ENCODE results near the gene CRY2.
A peak's percentile ranks its signal among the peaks of the same experiment; 100 is the strongest.
"Not testable (repeated sequence)": the region's sequence is repeated elsewhere in the genome, so short reads cannot be mapped to it uniquely, and the experiment has no call there.

The CRY2 gene

DNA sequence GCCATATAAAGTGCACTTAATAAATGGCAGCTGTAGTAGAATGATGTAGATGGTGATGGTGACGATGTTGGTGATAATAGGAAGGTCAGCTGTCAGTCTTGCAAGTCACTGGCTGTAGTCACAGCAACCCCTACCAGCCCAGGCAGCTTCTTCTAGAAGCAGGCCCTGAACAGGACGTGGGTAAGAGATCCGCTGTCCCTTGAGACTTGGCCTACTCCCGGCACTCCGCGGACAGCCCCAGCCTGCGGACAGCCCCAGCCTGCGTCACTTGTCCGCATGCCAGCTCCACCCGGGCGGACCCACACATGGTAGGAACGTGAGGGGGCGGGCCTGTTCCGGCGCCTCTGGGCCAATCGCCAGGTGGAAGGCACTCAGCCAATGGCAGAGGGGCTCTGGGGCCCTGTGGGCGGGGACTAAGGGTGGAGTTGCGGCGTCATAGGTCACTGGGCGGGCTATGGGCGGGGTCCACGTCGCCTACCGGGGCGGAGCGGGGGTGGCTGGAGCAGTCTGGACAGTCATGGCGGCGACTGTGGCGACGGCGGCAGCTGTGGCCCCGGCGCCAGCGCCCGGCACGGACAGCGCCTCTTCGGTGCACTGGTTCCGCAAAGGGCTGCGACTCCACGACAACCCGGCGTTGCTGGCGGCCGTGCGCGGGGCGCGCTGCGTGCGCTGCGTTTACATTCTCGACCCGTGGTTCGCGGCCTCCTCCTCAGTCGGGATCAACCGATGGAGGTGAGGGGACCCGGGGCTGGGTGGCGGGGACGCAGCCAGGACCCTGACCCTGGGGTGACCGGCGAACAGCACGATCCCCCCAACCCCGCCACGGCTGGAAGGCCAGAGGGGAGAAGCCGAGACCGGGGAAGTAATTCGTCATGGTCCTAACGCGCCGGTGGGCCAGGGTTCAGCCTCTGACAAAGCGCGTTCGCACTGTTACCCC, at the start of gene CRY2:
Gene CRY2 (plus strand): TSS at position 502 of the 937 bp plus-strand sequence. CDS start 16 bp downstream, at position 518.
- DNase-seq (ENCODE audit: low spot score), result peak; percentile 100

DNA sequence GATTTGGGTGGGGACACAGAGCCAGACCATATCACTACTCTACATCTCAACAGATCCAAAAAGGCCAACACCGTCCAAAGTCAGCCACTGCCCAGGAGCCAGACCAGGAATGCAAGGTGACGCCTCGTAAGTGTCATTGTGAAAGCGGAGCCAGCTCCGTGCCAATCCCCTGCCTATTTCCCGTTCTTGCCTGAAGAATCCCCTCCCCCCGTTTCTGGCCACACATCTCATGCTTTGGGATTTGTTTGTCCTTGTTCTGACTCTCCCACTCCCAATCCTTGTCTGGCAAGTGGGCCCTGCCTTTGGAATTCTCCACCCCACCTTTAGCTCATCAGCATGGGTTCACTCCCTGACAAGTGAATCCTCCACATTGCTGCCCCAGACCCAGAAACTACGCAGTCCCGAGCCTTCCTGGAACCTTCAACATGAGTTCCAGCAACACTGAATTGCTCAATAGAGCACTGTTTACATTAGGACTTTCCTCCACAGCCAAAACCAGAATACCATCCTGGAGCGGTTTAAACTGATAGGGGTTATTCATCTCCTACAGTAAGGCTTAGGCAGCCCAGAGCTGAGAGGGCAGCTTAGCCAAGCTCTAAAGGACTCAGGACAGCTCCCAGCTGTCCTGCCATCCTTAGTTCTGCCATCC, 48.4 kb upstream of the CRY2 start:
- DNase-seq (ENCODE audit: low spot score), result no peak

DNA sequence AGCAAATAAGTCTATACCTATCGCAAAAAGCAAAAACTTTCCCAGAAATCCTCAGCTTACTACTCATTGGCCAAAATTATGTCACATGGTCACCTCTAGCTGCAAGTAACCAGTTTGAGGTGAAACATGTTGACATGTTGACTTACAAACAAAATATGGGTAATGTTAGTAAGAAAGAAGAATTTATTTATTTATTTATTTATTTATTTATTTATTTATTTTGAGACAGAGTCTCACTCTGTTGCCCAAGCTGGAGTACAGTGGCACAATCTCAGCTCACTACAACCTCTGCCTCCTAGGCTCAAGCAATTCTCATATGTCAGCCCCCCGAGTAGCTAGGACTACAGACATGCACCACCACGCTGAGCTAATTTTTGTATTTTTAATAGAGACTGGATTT, 47.7 kb upstream of the CRY2 start:
- DNase-seq (ENCODE audit: low spot score), result no peak

DNA sequence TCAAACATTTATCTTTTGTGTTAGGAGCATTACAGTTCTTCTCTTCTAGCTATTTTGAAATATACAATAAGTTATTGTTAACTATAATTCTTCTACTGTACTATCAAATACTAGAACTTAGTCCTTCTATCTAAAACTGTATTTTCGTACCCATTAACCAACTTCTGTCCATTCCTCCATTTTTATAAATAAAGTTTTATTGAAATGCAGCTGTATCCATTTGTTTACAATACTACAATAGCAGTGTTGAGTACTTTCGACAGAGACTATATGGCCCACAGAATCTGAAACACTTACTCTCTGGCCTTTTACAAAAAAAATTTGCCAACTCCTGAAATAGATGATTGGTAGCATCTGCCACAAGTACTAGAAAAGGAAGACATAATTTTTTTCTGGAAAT, 47.0 kb upstream of the CRY2 start:
- DNase-seq (ENCODE audit: low spot score), result no peak

DNA sequence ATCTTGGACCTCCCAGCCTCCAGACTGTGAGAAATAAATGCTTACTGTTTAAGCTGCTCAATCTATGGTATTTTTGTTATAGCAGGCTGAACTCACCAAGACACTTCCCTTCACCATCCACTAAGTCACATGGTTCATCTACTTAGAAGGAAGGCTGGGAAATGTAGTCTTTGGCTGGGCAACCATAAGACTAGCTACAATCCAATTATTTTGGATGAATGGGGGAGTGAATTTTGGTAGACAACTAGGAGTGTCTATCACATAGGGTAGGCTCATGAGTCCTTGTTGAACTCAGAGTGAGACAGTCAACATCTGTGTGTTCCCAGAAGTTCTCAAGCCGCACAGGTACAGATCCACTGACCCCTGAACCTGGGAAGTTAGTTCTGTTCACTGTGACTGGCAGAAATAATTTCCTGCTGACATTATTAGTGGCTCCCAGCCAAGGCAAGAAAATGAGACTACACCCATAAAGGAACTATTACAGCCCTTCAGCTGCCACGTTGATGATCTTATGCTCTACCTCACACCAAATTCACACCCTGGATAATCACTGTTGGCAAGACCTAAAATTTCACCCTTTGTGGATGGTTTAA, 45.5 kb upstream of the CRY2 start:
- DNase-seq (ENCODE audit: low spot score), result peak; percentile 34

DNA sequence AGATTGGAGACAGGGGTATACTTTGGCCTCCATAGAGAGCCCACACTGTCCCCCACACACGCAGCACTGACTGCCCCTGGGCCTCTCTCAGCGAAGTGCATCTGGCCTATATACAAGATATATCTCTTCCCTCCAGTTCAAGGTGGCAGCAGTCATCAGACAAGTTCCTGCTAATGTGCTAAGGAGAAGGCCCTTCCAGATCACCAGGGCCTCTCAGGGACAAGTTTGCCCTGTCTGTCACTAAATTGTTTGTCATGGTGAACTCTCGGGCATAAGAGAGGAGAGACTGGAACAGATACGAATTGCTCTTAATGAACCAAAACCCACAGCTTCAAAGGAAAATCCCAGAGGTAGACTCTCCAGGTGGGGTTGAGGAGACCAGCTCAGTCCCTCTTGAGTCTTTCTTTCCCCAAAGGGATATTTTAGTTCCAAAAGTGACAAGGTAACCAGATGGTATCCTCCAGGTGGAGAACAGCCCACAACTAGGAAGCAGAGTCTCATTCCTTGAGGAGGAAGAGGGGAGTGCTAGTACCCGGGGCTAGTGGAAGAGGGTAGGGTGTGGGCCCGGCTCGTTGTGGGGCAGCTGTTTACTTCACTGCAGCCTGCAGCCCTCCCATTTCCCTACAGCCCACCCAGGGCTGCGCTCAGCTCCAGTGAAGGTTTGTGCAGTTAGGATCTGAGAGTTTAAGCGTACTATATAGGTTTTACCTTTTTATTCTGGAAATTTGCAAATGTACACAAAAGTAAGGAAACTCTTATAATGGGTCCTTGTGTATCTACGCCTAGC, 44.6 kb upstream of the CRY2 start:
- no peak for DNase-seq (ENCODE audit: low spot score)

DNA sequence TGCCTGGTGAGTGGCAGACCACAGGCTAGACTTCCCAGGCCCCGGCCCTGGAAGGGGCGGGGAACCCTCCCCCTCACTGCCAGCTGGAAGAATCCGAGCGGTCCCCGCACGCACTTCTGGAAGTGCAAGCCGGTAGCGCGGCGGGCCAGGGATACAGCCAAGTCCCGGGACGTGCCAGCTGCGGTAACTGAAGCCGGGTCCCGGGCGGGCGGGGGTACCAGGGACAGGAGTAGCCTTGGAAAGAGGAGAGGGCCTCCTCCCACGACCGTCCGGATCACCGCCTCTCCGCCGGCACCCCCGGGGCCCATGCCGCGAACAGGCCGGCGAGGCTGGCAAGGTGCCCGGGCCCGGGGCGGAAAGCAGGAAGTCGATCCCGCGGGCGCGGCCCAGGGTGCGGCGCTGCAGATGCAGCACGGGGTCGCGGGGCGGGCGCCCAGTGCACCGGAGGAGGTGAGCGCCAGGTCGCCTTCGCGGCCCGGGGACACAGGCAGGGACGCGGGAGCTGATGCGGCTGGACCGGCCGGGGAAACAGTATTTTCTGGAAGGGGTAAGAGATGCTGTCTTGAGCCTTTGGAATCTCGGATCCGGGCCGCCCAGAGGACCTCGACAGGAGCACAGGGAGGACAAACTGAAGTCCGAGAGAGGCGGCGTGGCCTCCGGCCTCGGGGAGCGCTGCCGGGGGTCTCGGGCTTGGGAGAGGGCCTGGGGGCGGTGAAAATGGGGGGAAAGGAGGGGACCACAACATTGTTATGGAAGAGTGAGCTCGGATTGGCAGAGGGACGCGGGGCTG, 43.1 kb upstream of the CRY2 start:
- DNase-seq (ENCODE audit: low spot score), result peak; percentile 60

DNA sequence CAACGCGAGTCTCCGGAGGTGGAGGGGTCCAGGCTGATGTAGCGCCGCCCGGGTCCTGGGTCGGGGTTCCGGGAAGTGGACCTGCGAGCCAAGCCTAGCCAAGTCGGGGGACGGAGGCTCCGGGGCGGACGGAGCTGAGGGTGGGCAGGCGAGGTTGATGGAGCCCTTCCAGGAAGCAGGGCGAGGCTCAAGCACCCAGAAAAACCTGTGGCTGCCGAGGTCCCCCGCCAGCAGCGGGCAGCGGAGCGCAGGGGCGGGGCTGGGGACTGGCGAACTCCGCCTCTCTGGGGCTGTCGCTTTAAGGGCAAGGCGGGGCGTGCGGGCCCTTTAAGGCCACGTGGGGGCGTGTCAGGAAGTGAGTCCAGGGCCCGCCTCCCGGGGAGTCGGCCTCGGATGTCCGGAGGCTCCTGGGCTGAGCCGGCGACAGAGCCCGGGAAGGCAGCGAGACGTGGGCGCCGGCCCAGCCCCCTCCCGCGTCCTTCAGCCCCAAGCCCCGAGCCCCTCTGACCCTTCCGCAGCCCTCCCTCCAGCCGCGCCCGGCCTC, 42.4 kb upstream of the CRY2 start, which contains the start of gene SLC35C1:
Gene SLC35C1 (plus strand): TSS at position 389 of the 544 bp plus-strand sequence. CDS start 653 bp downstream, outside the sequence.
- peak; percentile 97 for DNase-seq (ENCODE audit: low spot score)

DNA sequence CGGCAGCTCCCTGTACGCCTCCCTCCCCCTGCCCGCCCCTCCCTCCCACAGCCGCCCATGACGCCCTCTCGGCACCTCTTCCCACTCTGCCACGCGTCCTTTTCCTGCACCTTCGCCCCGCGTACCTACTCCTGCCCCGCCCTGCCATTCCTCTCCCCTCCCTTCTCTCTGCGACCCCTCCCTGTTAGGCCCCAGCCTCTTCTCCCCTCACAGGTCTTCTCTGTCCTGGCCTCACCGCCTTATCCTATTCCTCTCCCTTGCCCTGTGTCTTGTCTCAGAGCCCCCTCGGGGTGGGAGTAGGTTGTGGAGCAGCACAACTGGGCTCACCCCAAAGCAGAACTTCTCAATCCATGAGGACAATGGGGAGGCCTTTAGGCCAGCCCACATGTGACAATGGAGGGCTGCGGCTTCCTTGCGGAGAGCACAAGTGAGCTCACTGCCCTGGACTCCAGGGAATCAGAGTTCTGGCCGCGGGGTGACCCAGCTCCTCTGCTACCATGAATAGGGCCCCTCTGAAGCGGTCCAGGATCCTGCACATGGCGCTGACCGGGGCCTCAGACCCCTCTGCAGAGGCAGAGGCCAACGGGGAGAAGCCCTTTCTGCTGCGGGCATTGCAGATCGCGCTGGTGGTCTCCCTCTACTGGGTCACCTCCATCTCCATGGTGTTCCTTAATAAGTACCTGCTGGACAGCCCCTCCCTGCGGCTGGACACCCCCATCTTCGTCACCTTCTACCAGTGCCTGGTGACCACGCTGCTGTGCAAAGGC, 41.8 kb upstream of the CRY2 start:
- no peak for DNase-seq (ENCODE audit: low spot score)

DNA sequence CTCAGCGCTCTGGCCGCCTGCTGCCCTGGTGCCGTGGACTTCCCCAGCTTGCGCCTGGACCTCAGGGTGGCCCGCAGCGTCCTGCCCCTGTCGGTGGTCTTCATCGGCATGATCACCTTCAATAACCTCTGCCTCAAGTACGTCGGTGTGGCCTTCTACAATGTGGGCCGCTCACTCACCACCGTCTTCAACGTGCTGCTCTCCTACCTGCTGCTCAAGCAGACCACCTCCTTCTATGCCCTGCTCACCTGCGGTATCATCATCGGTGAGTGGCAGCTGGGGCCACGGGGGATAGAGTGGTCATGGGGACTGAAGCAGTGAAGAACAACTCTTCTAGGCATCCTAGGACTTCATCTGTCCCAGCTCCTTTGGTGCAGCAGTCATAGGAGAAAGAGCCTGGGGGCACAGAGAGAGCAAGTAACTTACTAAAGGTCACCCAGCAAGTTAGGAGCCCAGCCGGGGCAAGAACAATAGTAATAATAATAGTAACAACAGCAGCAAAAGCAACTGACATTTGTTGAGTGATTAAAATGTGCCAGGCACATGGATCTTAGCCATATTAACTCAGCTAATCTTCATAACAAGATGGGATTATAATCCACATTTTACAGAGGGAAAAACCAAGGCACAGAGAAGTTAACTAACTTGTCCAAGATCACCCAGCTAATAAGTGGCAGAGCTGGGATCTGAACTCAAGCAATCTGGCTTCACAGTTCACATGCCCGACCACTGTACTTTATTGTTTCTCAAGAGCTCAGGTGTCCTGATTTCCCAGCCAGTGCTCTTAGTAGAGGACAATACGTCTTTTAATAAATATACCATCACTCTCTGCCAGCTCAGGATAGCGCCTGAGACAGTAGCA, 41.0 kb upstream of the CRY2 start:
- DNase-seq (ENCODE audit: low spot score), result no peak

DNA sequence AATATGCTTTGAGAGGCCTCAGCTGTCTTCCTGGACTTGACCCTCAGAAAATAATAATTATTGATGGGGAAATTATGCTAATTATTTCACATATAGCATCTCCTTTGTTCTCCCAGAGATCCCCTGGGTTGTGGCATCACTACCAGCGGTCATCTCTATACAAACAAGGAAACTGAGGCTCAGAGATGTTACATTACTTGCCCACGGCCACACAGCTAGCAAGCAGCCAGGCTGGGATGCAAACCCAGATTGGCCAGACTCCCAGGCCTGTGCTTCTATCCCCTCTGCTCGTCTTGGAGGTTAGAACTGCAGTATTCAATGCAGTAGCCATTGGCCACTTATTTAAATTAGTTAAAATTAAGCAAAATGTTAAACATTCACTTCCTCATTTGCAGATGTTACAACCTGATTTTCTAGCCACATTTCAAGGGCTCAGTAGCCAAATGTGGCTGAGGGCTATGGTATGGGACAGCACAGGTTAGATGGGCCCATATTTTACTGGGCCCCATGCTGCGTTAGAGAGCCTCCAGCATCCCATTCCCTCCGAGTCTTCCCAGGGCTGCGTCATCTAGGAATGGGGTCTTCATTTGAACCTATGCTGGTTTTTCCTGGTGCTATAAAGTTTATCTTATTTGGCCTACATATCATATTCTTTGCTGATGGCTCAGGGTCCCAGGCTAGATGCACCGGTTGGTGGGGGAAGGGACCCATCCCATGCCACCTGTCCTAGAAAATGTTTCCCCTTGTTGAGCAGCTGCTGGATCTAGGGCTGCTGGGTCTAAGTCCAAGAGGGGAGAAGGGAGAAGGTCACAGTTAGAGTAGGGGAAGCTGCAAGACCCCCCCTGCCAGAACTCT, 40.1 kb upstream of the CRY2 start:
- DNase-seq (ENCODE audit: low spot score), result no peak

DNA sequence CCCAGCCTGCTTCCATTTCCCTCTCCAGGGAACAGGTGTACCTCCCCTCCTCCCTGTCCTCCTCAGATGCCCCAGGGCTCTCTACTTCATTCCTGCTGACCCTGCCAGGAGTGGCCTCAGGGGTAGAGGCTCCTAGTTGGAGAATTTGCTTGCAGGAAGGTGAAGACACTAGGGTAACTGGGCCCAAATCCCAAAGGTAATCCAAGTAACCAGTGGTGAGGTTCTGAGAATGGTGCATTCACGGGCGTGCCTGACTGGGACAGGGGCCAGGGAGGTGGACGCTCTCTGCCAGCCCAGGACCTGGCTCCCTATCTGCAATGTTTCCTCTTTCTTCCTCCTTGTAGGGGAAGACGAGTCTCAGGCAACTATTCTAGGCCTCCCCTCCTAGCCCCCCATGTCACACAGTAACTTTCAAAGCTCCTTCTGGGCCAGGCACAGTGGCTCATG, 39.5 kb upstream of the CRY2 start:
- no peak for DNase-seq (ENCODE audit: low spot score)

DNA sequence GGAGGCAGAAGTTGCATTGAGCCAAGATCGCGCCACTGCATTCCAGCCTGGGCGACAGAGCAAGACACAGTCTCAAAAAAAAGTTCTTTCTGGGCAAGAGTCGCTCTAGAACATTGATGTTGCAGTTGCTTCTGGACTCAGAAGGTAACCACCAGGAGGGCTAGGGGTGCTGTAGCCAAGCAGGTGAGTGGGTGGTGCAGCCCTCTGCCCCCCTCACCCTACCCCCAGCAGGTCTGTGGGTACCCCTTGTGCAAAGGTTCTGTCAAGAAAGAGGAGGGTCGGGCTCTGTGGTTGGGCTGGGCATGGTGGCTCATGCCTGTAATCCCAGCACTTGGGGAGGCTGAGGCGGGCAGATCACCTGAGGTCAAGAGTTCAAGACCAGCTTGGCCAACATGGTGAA, 38.8 kb upstream of the CRY2 start:
- not testable (repeated sequence) for DNase-seq (ENCODE audit: low spot score)

DNA sequence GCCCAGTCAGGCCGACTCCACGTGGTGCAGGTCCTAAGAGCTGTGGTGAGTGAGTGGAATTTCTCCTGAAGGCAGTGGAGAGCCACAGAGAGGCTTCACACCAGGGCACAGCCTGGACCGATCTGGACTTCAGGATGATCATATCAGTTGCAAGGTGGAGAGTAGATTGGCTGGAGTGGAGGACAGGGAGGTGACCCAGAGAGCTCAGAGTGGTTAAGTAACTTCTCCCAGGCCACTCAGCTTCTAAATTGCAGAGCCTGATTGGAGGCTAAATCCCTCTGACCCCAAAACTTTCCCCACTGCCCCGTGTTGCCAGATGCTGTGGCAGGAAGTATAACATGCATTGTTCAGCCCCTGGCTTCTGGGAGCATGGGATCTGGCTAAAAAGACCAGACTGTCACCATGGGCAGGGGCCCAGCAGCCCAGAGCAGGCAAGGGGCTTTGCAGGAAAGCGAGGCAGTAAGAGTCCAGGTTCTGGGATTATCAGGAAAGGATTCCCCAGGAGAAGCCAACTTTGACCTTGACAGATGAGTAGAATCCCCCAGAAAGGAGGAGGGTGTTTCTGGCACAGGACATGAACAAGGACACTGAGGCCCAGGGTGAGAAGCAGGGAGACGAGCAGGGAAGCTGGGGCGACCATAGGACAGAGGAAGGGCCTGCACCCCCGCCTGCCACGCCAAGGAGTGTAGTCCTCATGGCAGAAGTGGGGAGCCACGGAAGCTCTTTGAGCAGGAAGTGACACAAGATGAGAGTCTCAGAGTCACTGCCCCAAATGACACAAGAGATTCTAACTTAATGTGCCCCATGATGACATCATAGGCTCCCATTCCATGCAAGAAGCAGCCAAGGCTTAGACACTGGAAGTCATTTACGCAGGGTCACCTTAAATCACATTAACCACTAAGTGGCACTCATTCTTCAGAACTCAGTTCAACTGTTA, 37.5 kb upstream of the CRY2 start:
- no peak for DNase-seq (ENCODE audit: low spot score)

DNA sequence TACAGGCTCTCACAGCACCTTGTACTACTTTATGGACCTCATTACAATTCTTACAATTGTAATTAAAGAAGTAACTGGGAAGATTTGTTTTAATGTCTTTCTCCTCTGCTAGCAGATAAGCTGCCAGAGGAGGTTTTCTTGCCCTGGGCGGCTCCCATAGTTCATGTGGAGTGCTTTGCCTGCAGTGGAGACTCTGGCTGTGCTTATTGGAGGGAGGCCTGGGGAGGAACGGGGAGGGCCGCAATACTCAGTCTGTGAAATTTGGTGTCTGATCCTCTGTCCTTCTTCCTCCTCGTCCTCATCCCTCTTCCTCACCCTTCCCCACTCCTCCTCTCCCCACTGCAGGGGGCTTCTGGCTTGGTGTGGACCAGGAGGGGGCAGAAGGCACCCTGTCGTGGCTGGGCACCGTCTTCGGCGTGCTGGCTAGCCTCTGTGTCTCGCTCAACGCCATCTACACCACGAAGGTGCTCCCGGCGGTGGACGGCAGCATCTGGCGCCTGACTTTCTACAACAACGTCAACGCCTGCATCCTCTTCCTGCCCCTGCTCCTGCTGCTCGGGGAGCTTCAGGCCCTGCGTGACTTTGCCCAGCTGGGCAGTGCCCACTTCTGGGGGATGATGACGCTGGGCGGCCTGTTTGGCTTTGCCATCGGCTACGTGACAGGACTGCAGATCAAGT, 36.7 kb upstream of the CRY2 start:
- no peak for DNase-seq (ENCODE audit: low spot score)

DNA sequence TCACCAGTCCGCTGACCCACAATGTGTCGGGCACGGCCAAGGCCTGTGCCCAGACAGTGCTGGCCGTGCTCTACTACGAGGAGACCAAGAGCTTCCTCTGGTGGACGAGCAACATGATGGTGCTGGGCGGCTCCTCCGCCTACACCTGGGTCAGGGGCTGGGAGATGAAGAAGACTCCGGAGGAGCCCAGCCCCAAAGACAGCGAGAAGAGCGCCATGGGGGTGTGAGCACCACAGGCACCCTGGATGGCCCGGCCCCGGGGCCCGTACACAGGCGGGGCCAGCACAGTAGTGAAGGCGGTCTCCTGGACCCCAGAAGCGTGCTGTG, 36.2 kb upstream of the CRY2 start:
- no peak for DNase-seq (ENCODE audit: low spot score)

Data from hematopoietic multipotent progenitor cell treated with erythropoietin and hydrocortisone succinate and interleukin-3 and kit ligand, for 17 days (in vitro differentiated cells).